Measurements from ENCODE around the gene NIPAL3.

Gene NIPAL3

GRCh38 chr1:24415334-24415909 is at the start of gene NIPAL3:
Gene NIPAL3, plus strand, starts transcription at chr1:24415802. Its CDS starts 3,746 bp downstream, at chr1:24419548.
- peak; percentile 81 for DNase-seq (ENCODE audit: low spot score)

DNA sequence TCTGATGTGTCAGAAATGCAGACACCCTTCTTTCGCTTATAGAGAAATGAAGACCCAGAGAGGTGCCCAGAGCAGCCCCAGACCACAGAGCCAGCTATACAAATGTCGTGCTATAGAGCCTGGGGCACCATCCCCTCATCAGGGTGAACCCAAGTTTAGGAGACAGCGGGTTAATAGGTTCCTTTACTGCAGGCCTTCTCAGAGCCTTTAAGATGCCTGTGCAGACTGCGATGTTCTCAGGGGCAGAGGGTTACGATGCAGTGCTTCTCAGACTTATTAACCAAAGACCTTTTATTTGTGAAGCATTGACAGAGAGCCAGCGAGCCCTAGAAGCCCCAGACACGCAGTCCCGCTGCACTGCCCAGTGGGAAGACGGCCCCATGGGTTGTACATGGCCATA is 48.9 kb upstream of the NIPAL3 start:
- no peak for DNase-seq (ENCODE audit: low spot score)

DNA sequence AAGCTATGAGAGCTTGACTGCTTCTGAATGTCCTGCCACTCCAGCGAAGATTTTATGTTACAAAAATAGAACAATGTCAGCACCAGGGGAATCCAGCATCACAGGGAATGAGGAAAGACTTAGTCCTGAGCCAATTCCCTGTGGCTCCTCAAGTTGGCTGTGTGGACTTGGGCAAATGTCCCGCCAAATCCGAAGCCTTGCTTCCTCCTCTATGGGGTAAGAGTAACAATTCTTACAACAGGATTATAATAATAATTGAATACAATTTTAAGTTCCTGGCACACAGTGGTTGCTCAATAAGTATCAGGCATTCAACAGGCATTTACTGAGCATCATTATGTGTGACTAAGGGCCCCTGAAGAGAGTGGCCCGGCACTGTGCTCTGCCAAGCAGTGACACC is 46.4 kb upstream of the NIPAL3 start:
- no peak for DNase-seq (ENCODE audit: low spot score)

GRCh38 chr1:24369801-24370200 is 45.8 kb upstream of the NIPAL3 start:
- DNase-seq (ENCODE audit: low spot score) = no peak

- no peak for DNase-seq (ENCODE audit: low spot score)
These were observed 42.6 kb upstream of the NIPAL3 start for GRCh38 chr1:24373044-24373443.

DNA sequence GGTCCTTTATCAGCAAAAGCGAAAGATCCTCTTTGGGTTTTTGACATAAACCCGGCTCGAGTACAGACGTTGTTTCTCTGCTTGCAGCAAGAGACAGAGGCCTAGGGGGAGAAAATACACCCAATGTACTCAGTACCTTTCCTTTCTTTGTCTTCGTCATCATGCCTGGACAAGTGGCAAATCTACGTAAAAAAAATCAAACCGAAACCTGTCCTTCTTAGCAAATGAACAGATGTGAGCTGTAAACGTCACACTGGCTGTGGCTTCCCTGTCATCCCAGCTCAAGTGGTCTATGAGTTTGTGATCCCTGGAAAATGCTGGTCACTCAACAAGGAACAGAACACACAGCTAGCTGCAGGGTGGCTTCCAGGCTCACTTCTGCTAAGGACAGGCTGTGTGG is 41.9 kb upstream of the NIPAL3 start:
- no peak for DNase-seq (ENCODE audit: low spot score)

GRCh38 chr1:24374891-24375786 is 40.5 kb upstream of the NIPAL3 start:
- no peak for DNase-seq (ENCODE audit: low spot score)

- no peak for DNase-seq (ENCODE audit: low spot score)
These were observed 35.8 kb upstream of the NIPAL3 start for GRCh38 chr1:24379733-24380315.

- DNase-seq (ENCODE audit: low spot score) = no peak
These were observed 35.1 kb upstream of the NIPAL3 start for GRCh38 chr1:24380508-24380907.

- DNase-seq (ENCODE audit: low spot score) = no peak
These were observed 34.3 kb upstream of the NIPAL3 start for GRCh38 chr1:24381256-24381655.

DNA sequence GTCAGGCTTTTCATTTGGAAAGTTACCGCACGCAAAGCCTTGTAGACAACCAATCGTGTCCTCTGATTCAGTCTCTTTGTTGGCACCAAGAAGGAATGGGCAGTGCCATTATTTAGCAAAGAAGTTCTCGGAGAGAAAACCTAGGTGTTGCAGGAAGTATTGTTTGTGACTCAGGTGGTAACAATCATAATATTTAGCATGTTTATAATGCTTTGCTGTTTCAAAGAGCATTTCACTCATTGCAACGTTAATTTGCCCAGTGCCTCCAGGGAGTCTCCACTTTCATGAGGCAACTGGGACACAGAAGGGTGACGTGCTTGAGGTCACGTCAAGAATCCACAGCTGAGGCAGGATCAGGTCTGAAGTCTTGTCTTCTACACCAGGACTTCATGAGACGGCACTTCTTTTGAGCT is 33.4 kb upstream of the NIPAL3 start:
- no peak for DNase-seq (ENCODE audit: low spot score)

- no peak for DNase-seq (ENCODE audit: low spot score)
These were observed 32.1 kb upstream of the NIPAL3 start for GRCh38 chr1:24383381-24383940.

GRCh38 chr1:24384251-24385090 is 31.1 kb upstream of the NIPAL3 start:
- no peak for DNase-seq (ENCODE audit: low spot score)

DNA sequence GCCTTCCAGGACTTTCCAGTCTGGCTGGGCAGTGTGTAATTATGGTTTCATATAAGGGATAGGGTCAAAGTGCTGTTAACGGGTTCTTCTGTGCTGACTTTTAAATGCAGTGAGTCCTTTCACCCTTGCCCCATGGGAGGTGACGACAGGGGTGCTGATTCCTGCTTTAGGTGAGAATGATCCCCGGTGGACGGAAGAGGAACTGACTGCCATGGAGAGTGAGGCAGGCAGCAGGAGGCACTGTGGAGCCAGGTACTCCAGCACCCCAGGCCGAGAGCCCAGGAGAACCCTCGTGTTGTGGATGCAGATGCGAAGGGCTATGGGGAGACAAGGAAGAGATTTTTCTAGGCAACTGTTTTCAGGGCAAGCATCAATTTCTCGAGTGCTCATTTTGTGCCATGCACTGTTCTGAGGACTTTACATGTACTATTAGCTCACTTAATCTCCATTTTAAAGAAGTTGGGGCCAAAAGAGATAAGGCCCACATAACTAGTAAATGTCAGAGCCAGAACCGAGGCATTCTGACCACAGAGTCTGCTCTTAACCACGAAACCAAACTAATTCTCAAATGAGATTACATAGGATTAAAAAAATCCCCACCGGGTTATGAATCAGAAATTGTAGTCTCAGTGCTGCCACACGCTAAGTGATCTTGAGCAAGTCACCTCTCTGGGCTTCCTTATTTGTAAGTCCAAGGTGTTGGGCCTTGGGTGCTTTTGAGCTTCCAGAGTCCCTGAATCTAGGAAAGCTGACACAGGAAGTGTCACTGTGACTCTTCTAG is 30.3 kb upstream of the NIPAL3 start:
- DNase-seq (ENCODE audit: low spot score) = no peak

- DNase-seq (ENCODE audit: low spot score) = no peak
These were observed 29.4 kb upstream of the NIPAL3 start for GRCh38 chr1:24386241-24386640.

DNA sequence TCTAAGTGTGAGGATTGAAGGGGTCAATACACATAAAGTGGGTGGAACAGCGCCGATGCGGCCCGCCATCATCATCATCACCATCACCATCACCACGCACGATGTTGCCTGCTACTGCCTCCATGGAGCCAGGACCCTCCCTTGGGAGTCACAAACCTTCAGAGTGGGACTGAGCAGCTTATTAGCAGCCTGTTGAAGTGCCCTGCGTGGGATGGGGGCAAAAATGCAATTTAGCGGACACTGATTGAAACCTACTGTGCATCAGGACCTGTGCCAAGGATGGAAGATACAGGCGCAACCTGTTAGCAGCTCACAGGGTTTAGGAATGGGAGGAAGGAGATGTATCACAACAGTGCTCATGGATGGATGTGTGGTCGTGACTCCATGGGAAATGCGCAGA is 28.7 kb upstream of the NIPAL3 start:
- no peak for DNase-seq (ENCODE audit: low spot score)

- no peak for DNase-seq (ENCODE audit: low spot score)
These were observed 27.9 kb upstream of the NIPAL3 start for GRCh38 chr1:24387636-24388175.

DNA sequence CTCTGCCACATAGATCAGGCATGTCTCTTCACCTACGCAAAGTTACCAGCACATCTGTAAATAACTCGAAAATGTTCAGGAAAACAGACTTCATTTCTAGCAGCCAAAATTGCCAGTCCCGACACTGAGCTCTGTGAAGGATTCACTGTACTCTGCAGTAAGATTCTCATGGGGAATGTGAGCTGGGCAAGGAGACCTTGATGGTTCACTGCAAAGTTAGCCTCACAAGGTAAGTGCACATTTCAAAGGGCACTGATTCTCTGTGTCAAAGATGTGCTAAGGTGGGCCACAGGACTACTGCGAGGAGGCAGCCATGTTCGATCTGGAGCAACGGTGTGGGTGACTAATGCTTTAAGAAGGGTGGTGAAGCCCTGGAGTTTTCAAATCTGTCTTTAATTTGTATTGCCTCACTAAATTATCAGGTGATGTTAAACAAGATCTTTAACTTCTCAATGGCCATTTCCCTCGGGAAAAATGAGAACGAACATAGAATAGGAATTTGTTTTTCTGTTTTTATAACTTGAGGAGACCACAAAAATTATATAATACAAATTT is 27.2 kb upstream of the NIPAL3 start:
- no peak for DNase-seq (ENCODE audit: low spot score)

- DNase-seq (ENCODE audit: low spot score) = no peak
These were observed 26.3 kb upstream of the NIPAL3 start for GRCh38 chr1:24389231-24389678.

Data from COLO829 (cell line).